ENCODE measurements around the gene TPST2.

GRCh38 chr22:26564672-26565071 lies 25.3 kb downstream of the TPST2 start:
- TF ChIP-seq YY1 (IDR thresholded peaks at IDR 0.05; ENCODE audit: insufficient read depth, insufficient read length) = no peak
- TF ChIP-seq ZNF274 (IDR thresholded peaks at IDR 0.05; ENCODE audit: low read depth, low read length) = no peak
- TF ChIP-seq SUZ12 (IDR thresholded peaks at IDR 0.05; ENCODE audit: extremely low read depth, insufficient read depth, insufficient read length) = no peak
